K562 (cell line): ENCODE results near the gene CGNL1. TPM values are rescaled to one million over a fixed set of nuclear protein-coding genes. Genes with fewer than 3 reads are reported as not detected.

Experiments used
- ATAC-seq: fragments of 200-7000 bp; cut with Tn5 transposase; 3 replicates; pipeline ENCODE4 v1.9.1; 2020; ENCODE audit warnings: moderate library complexity
- BruUV-seq: library from RNA; stranded (reverse); fragments of 400-500 nt; replicated peaks from 2 replicates; lab custom pipeline; 2021; lab: Mats Ljungman, UMichigan
- CTCF ChIA-PET: fragments of 300-600 bp; formaldehyde crosslinking; extraction: SDS; loops from one replicate; lab custom pipeline; 2021; ENCODE audit warnings: low intra/inter-chr PET ratio; lab: Yijun Ruan, JAX
- POLR2A ChIA-PET: fragments of 300-600, 350-650 bp; sonication (Branson Sonifier 250); formaldehyde crosslinking; extraction: SDS; loops from one replicate; lab custom pipeline; 2021; ENCODE audit warnings: antibody characterized with exemption, inconsistent platforms; lab: Yijun Ruan, JAX
- DNase-seq, 4 experiments: peaks; one replicate each; pipeline versions ENCODE4 v3.0.0 to v3.0.0-alpha.2; 2011 to 2018; ENCODE audit warnings: low spot score in 3 of 4, mixed read lengths in 3 of 4; ENCODE audit errors: extremely low read depth in 1 of 4
- FAIRE-seq: peaks from 2 replicates; lab custom pipeline; 2011; peaks lifted over from hg19 to GRCh38; lab: Jason Lieb, UNC
- H2AFZ ChIP-seq: 2 replicates; pipeline ENCODE4 v1.6.0; 2011; ENCODE audit warnings: low read depth, low read length, control low read depth, inconsistent platforms
- H3K27ac ChIP-seq: fragments of 200-600 bp; 3 replicates; pipeline ENCODE4 v1.8.0; 2011; ENCODE audit warnings: low read depth, mild to moderate bottlenecking, control low read depth, inconsistent platforms, low read length, moderate library complexity, mixed read lengths; ENCODE audit errors: extremely low read depth
- H3K27me3 ChIP-seq, 2 experiments: fragments of 300-600 bp in 1 of 2; 2 replicates in 1 of 2; 3 replicates in 1 of 2; pipeline versions ENCODE4 v1.6.0 to v1.8.0; 2011; ENCODE audit warnings: inconsistent platforms in 2 of 2, low read length in 2 of 2, mild to moderate bottlenecking in 1 of 2, mixed read lengths in 1 of 2, moderate library complexity in 1 of 2; ENCODE audit not compliant: control insufficient read depth in 2 of 2, insufficient read depth in 2 of 2
- H3K36me3 ChIP-seq: fragments of 300-600 bp; 3 replicates; pipeline ENCODE4 v1.8.0; 2011; ENCODE audit warnings: mild to moderate bottlenecking, low read length, inconsistent platforms; ENCODE audit not compliant: control insufficient read depth, insufficient read depth
- H3K4me1 ChIP-seq, 2 experiments: fragments of 200-600 bp in 1 of 2; replicated peaks in 1 of 2; 2 replicates in 1 of 2; 3 replicates in 1 of 2; pipeline versions ENCODE4 v1.5.1 to v1.8.0; 2011; ENCODE audit warnings: inconsistent platforms in 2 of 2, low read length in 2 of 2, mild to moderate bottlenecking in 1 of 2, mixed read lengths in 1 of 2, moderate library complexity in 1 of 2; ENCODE audit not compliant: control insufficient read depth in 2 of 2, insufficient read depth in 2 of 2
- H3K4me2 ChIP-seq: 2 replicates; pipeline ENCODE4 v1.6.1; 2011; ENCODE audit warnings: low read length, control low read depth, inconsistent platforms, mixed read lengths; ENCODE audit not compliant: insufficient read depth
- H3K4me3 ChIP-seq: fragments of 200-600 bp; sonication (generic), shearing (Covaris generic); 2 replicates; pipeline ENCODE4 v1.5.1; 2016; ENCODE audit warnings: control low read depth, inconsistent platforms
- H3K79me2 ChIP-seq: fragments of 200-600 bp; 3 replicates; pipeline ENCODE4 v1.8.0; 2011; ENCODE audit warnings: low read length, inconsistent platforms; ENCODE audit not compliant: control insufficient read depth, insufficient read depth
- H3K9ac ChIP-seq, 2 experiments: 2 replicates each; pipeline versions ENCODE4 v1.6.0 to v1.6.1; 2011; ENCODE audit warnings: low read depth in 2 of 2, low read length in 2 of 2, control low read depth in 1 of 2, inconsistent platforms in 1 of 2, mild to moderate bottlenecking in 1 of 2, mixed read lengths in 1 of 2; ENCODE audit not compliant: insufficient read depth in 1 of 2
- H3K9me1 ChIP-seq: one replicate; pipeline ENCODE4 v1.6.0; 2011; ENCODE audit warnings: inconsistent platforms, mild to moderate bottlenecking, low read length, moderate library complexity; ENCODE audit not compliant: control insufficient read depth, insufficient read depth
- H3K9me3 ChIP-seq: replicated peaks from 2 replicates; pipeline ENCODE4 v1.5.1; 2011; ENCODE audit warnings: low read depth, low read length, inconsistent platforms; ENCODE audit not compliant: control insufficient read depth, insufficient read depth
- H4K20me1 ChIP-seq: replicated peaks from 2 replicates; pipeline ENCODE4 v1.6.1; 2011; ENCODE audit warnings: low read length, inconsistent platforms, mixed read lengths; ENCODE audit not compliant: control insufficient read depth, insufficient read depth
- GATAD2B ChIP-seq: fragments of 450-650 bp; IDR thresholded peaks from 2 replicates; pipeline ENCODE4 v1.6.1; 2017; ENCODE audit warnings: mild to moderate bottlenecking, borderline replicate concordance
- HOXB6 ChIP-seq: fragments of 250-450 bp; sonication (Bioruptor Pico); IDR thresholded peaks from 2 replicates; pipeline ENCODE4 v1.5.1; 2022; ENCODE audit warnings: mild to moderate bottlenecking, borderline replicate concordance
- IFI16 ChIP-seq: fragments of 250-450 bp; sonication (Bioruptor Pico); IDR thresholded peaks from 2 replicates; pipeline ENCODE4 v2.1.2; 2022; ENCODE audit warnings: mild to moderate bottlenecking, inconsistent platforms
- NFYB ChIP-seq: IDR thresholded peaks from 2 replicates; pipeline ENCODE4 v1.6.1; 2011; ENCODE audit warnings: mild to moderate bottlenecking, moderate library complexity; ENCODE audit not compliant: insufficient read length; ENCODE audit errors: extremely low read depth
- POLR2H ChIP-seq: IDR thresholded peaks from 2 replicates; pipeline ENCODE4 v1.6.1; 2016; ENCODE audit warnings: missing genetic modification characterization, low read depth, mild to moderate bottlenecking, control low read depth, missing compliant biosample characterization, moderate library complexity
- TEAD2 ChIP-seq: fragments of 450-650 bp; IDR thresholded peaks from 2 replicates; pipeline ENCODE4 v1.6.1; 2016; ENCODE audit warnings: missing genetic modification characterization, control low read depth, missing compliant biosample characterization
- WGBS: fragments of 100-300 bp; shearing (Covaris generic); methylation state at CpG from one replicate; pipeline ENCODE4 v1.1.6; 2016; ENCODE audit warnings: low coverage, mixed read lengths; ENCODE audit not compliant: insufficient coverage; ENCODE audit errors: missing lambda C conversion rate; 5-methylcytosine and 5-hydroxymethylcytosine counted together
- in situ Hi-C: fragments of 300-500 bp; cut with MboI; formaldehyde crosslinking; loops from 4 replicates; pipeline ENCODE4 v1.15.0; 2018; ENCODE audit warnings: inconsistent platforms, mixed read lengths
- intact Hi-C: fragments of 100-400 bp; cut with micrococcal nuclease; formaldehyde crosslinking; loops from 2 replicates; pipeline ENCODE4 v1.14.2; 2022
- polyA plus RNA-seq, 8 experiments: library from polyadenylated mRNA; depleted of rRNA in 4 of 8; stranded (reverse) in 5 of 8; unstranded in 3 of 8; fragments of >200 nt; fragmentation: Nextera tagmentation in 2 of 8; fragmentation: Illumina TruSeq in 1 of 8; extraction: Ambion mirVana in 2 of 8; extraction: Trizol in 1 of 8; gene quantifications; 2 replicates each; pipeline versions ENCODE4 v1.2.1 to v1.2.3, GENCODE V29; 2011 to 2014; ENCODE audit warnings: inconsistent platforms in 1 of 8, missing spikeins in 1 of 8
- total RNA-seq, 7 experiments: library from RNA; depleted of rRNA in 6 of 7; stranded (reverse); fragments of >200 nt in 6 of 7; fragmentation: Illumina TruSeq in 2 of 7; extraction: Trizol in 2 of 7; gene quantifications; 2 replicates each; pipeline versions ENCODE4 v1.2.1 to v1.2.3, GENCODE V29; 2011 to 2021; ENCODE audit warnings: low replicate concordance in 1 of 7
- TF ChIP-seq, protein P1 (sequence below): fragments of 250-450 bp; sonication (Bioruptor Pico); IDR thresholded peaks from 2 replicates; pipeline ENCODE4 v1.5.0; 2021
- TF ChIP-seq, protein P2 (sequence below): sonication (generic); formaldehyde crosslinking; IDR thresholded peaks from 2 replicates; pipeline ENCODE4 v1.8.1; 2022; ENCODE audit warnings: missing genetic modification reagents

CGNL1 gene
- total and polyA plus RNA-seq, 9 of the 15 experiments (the other 6 are each of a cell fraction or from before 2014, with no cell fraction given), result 0.01 to 0.07 TPM; not detected in 7

DNA sequence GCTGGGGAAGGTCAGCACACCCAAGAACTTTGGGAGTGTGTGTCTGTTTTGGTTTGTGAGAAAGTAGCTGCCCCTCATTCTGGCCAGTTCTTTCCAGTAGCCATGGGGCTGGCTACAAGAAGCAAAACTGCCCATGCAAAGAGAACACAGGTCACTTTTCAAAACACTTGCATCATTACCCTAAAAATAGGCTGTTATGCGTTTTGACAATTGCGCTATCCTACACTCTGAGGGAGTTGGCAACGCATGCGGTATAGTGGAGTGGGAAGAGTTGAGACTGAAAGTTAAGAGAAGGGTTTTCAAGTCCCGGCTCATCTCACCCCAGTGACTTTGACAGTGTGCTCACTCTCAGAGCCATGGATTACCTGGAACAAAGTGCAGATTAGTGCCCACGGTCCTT is 173.6 kb downstream of the CGNL1 start (continued):
- TF ChIP-seq, protein P1, sequence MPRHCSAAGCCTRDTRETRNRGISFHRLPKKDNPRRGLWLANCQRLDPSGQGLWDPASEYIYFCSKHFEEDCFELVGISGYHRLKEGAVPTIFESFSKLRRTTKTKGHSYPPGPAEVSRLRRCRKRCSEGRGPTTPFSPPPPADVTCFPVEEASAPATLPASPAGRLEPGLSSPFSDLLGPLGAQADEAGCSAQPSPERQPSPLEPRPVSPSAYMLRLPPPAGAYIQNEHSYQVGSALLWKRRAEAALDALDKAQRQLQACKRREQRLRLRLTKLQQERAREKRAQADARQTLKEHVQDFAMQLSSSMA (CRISPR knock-in tag), result no peak
- no peak for TF ChIP-seq IFI16
- TF ChIP-seq, protein P2, sequence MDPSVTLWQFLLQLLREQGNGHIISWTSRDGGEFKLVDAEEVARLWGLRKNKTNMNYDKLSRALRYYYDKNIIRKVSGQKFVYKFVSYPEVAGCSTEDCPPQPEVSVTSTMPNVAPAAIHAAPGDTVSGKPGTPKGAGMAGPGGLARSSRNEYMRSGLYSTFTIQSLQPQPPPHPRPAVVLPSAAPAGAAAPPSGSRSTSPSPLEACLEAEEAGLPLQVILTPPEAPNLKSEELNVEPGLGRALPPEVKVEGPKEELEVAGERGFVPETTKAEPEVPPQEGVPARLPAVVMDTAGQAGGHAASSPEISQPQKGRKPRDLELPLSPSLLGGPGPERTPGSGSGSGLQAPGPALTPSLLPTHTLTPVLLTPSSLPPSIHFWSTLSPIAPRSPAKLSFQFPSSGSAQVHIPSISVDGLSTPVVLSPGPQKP (CRISPR knock-in tag), result no peak
- TF ChIP-seq POLR2H, result no peak

DNA sequence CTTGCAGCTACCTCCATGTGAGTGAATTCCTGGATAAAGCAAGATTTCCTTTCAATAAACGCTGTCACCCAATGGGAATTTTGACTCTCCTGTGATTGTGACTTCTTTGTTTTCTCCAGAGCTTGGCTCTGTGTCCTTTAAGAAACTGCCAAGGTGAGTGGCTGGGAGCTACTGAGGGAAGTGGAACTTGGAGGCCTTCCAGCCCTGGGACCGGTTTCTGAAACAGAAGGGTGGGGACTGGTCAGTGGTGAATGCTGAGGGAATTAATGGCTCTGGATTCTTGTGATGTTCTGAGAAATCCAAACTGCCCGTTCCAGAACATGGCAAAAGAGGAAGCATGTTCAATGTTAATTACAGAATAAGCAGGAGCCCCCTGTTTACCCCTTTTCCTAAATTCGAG is 174.3 kb downstream of the CGNL1 start:
- DNase-seq (no peak), ATAC-seq (no peak), FAIRE-seq (no peak)
- CTCF ChIA-PET, result no interaction called here
- Histone ChIP-seq H3K27ac (no peak overlapping the region), H3K4me3 (no peak overlapping the region), H3K27me3 (peaks cover 24 to 82% of the 10 kb centered on the region in 2 experiments; a peak in 4 of 5 replicates), H4K20me1 (no peaks in the 10 kb centered on the region; the same call in 1 of the 2 replicates), H3K4me2 (no peak overlapping the region), H3K4me1 (no peaks in the 10 kb centered on the region; a peak in 1 of 5 replicates), H3K36me3 (no peaks in the 10 kb centered on the region), H3K9me1 (no peaks in the 10 kb centered on the region), H3K79me2 (no peaks in the 10 kb centered on the region), H2AFZ (no peak overlapping the region), H3K9me3 (no peaks in the 10 kb centered on the region), H3K9ac (no peak overlapping the region)
- POLR2A ChIA-PET, result interaction anchor here (0.6 kb wide), 1 partner anchor 123 kb away, joined by 3 read pairs; no protein-coding TSS in a partner anchor
- 2% methylated on average over 4 of the region's 4 CpGs for WGBS
- in situ Hi-C loops (loop anchor here (25.0 kb wide), 1 partner anchor 512 kb away; the partner anchor contains the start of gene ALDH1A2), intact Hi-C loops (no loop called here)
- BruUV-seq, result no TSS peak
- TF ChIP-seq GATAD2B (no peak), TEAD2 (tag) (no peak), HOXB6 (CRISPR knock-in tag) (no peak), NFYB (no peak)
